Inferior parietal cortex (tissue), 1 donor: ENCODE measurements around the gene ZNF878.

Source experiments
- DNase-seq: peaks from one replicate; pipeline ENCODE4 v3.0.0-alpha.2; 2016; ENCODE audit errors: extremely low spot score

ZNF878 gene

DNA sequence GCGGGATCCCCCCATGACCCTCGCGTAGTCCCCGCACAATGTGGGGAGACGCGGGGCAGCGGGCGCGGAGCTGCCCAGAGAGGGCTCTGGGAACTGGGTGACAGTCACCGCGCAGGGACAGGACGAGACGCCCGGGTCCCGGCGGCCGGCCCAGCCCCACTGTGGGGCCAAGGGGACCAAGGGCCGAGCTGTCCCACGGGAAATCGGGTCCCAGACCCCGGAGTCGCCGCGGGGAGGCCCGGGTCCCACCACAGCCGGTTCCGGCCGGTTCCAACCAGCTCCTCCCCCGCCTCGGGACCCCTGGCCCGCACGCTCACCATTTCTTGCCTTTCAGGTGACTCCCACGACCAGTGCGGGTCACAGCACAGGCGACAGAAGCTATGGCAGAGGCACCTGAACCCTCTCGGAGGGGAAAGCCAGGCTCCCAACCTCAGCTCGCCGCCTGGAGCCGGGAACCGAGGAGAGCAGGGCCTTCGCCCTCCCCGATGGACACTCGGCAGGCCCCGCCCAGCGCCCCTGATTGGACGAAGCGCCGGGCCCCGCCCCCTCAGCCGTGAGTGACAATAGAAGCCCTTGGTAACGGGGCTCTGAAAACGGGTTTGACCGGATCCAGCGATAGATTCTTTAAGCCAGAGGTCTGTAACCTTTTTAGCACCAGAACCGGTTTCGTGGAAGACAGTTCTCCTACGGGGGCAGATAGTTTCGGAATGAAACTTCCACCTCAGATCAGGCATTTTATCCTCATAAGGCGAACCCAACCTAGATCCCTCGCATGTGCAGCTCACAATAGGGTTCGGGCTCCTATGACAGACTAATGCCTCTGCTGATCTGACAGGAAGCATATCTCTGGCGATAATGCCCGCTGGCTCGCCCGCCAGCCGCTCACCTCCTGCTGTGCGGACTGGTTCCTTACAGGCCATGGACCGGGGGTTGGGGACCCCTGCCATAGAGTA, 17.3 kb downstream of the ZNF878 start, which contains the start of gene ZNF433:
Gene ZNF433 (minus strand): TSS at position 460 of the 953 bp plus-strand sequence. CDS start 140 bp downstream, at position 320.
- DNase-seq = peak; percentile 91

DNA sequence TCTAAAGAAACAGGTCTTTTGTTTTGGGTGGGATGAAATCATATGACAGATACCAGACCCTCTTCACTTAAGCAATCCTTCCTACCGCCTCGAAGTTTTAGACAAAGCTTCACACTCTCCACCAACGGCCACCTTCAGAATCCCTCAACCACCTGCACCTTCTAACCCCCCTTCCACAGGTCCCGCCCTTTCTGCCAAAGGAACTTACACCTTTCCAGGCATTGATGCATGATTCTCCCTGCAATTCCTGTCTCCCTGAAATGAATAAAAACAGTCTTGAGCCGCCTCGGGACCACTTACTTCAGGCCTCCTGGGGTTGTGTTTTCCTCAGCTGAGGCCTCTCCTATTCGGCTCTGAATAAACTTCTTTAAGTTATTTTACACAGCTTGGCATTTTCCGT, 18.1 kb downstream of the ZNF878 start:
- DNase-seq = peak; percentile 3

DNA sequence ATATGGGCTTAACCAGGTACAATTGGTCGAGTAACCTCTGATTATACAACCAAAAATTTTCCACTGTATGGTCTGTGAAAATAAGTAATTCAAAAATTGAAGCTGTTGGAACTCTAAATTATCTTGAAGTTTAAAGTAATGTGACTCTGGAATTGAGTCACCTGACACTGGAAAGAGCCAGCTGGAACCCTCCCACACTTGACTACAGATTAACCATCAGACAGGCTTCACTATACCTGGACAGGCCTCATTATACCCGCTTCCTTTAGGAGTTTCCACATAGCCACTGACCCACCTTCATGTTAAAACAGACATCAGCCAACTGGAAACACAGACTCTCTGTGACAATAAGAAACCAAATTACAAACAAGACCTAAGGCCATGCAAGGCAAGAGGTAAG, 18.6 kb downstream of the ZNF878 start:
- DNase-seq = no peak

DNA sequence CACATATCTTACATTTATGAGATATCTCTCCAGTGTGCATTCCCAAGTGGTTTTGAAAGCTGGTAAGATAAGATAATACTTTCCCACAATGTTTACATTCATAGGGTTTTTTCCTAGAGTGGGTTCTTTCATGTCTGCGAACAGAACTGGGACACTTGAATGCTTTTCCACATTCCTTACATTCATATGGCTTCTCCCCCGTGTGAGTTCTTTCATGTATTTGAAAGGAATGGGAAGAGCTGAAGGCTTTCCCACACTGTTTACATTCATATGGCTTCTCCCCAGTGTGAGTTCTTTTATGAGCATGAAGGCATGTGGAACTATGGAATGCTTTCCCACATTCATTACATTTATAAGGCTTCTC, 37.0 kb downstream of the ZNF878 start:
- no peak for DNase-seq

DNA sequence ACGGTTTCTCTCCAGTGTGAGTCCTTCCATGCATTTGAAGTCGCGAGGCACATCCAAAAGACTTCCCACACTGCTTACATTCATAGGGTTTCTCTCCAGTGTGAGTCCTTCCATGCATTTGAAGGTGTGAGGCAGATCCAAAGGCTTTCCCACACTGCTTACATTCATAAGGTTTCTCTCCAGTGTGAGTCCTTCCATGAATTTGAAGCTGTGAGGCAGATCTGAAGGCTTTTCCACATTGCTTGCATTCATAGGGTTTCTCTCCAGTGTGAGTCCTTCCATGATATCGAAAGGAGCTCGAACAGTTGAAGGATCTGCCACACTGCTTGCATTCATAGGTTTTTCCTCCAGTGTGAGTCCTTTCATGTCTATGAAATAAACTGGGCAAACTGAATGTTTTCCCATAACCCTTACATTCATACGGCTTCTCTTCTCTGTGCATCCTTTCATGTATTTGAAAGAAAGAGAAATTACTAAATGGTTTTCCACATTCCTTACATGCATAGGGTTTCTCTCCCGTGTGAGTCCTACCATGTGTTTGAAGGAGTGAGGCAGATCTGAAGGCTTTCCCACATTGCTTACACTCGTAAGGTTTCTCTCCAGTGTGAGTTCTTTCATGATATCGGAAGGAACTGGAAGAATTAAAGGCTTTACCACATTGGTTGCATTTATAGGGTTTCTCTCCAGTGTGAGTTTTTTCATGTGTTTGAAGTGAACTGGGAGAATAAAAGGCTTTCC, 37.6 kb downstream of the ZNF878 start:
- no peak for DNase-seq

DNA sequence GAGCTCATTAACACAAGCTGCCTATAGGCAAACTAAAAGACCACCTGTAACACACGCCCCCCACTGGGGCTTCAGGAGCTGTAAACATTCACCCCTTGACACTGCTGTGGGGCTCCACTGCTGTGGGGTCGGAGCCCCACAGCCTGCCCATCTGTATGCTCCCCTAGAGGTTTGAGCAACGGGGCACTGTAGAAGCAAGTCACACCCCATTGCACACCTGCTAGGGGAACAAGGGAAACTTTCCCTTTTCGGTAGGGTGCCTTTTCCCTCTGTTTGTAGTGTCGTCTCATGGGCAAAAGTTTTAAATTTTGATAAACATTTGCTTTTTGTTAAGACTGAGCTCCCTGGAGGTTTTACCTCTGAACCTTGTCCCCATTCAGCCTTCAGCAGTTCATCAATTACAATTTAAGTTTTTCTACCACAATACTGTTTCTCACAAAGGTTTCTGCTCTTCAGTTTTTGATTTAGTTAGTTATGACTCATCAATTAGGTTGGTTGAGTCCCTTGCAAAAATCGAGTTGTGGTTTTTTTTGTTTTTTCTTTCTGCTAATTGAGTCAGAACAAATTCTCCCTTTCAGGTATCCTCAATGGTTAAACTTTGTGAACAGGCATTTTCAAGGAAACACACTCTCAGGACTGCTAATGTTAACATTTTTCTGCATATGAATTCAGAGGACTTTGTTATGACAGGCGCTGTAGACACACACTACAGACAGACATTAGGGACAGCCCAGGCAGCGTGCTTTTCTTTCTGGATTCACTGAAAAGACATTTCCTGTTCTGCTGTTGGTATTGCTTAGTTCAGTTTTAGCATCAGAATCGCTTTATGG, 52.4 kb downstream of the ZNF878 start:
- no peak for DNase-seq

DNA sequence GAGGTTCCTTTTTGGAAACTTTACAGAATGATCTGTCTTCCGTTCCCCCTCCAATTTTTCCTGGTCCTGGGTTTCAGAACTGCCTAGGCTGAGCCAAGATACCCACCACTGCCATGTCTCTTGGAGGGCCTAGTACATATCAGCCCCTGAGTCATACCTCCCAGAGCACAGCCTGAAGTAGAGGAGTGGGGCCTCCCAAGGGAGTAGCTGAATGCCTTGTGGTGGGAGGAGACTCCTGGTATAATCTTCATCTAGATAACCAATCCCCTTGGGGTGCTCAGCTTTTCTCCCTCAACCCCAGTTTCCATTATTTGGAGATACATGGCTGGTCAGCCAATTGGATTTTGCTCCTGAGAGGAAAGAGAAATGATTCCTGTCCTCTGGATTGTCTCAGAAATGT, 57.6 kb downstream of the ZNF878 start:
- no peak for DNase-seq
